Esophagus muscularis mucosa (tissue), 4 donors: ENCODE measurements around the gene ERBB4. TPM values are rescaled to one million over a fixed set of nuclear protein-coding genes. Genes with fewer than 3 reads are reported as not detected.

Experiments
- DNase-seq: peaks from one replicate; pipeline ENCODE4 v3.0.0-alpha.2; 2017; ENCODE audit errors: extremely low spot score
- H3K27ac ChIP-seq, 4 donors: fragments of 200-600 bp; sonication (generic); replicated peaks in 1 of 4; 1 replicate in 3 of 4; 2 replicates in 1 of 4; pipeline ENCODE4 v1.5.1; 2016 to 2019; ENCODE audit warnings: mild to moderate bottlenecking in 1 of 4
- H3K27me3 ChIP-seq, 4 donors: fragments of 200-600 bp; sonication (generic); one replicate each; pipeline versions ENCODE4 v1.5.1 to v1.6.0; 2016 to 2019
- H3K36me3 ChIP-seq, 4 donors: fragments of 200-600 bp; sonication (generic); one replicate each; pipeline ENCODE4 v1.5.1; 2016 to 2019
- H3K4me1 ChIP-seq, 4 donors: fragments of 200-600 bp; sonication (generic); one replicate each; pipeline ENCODE4 v1.5.1; 2016 to 2019
- H3K4me3 ChIP-seq, 4 donors: fragments of 200-600 bp; sonication (generic); 1 replicate in 2 of 4; 2 replicates in 2 of 4; pipeline ENCODE4 v1.5.1; 2016 to 2019; ENCODE audit warnings: mild to moderate bottlenecking in 4 of 4, moderate library complexity in 1 of 4
- H3K9me3 ChIP-seq, 4 donors: fragments of 200-600 bp; sonication (generic); 1 replicate in 3 of 4; 2 replicates in 1 of 4; pipeline ENCODE4 v1.5.1; 2016 to 2019
- CTCF ChIP-seq, 3 experiments: fragments of 200-600 bp in 2 of 3; fragments of 450-650 bp in 1 of 3; sonication (generic) in 2 of 3; IDR thresholded peaks; one replicate each; pipeline ENCODE4 v1.5.1; 2017 to 2019; ENCODE audit warnings: antibody characterized with exemption in 3 of 3, mild to moderate bottlenecking in 2 of 3, moderate library complexity in 1 of 3
- EP300 ChIP-seq: sonication (generic); formaldehyde crosslinking; IDR thresholded peaks from one replicate; pipeline ENCODE4 v1.6.1; 2017; ENCODE audit warnings: antibody characterized with exemption
- POLR2A ChIP-seq: fragments of 450-650 bp; IDR thresholded peaks from one replicate; pipeline ENCODE4 v1.6.1; 2017; ENCODE audit warnings: antibody characterized with exemption, moderate library complexity, mild to moderate bottlenecking, low read depth
- POLR2AphosphoS5 ChIP-seq, 2 donors: sonication (generic); formaldehyde crosslinking; IDR thresholded peaks; one replicate each; pipeline ENCODE4 v1.6.1; 2017; ENCODE audit warnings: antibody characterized with exemption in 2 of 2
- WGBS: methylation state at CpG from one replicate; pipeline ENCODE4 v1.1.5; 2018; 5-methylcytosine and 5-hydroxymethylcytosine counted together
- intact Hi-C: fragments of 100-400 bp; cut with DNase I; formaldehyde crosslinking; loops from one replicate; pipeline ENCODE4 v1.15.1; 2023
- total RNA-seq, 4 donors: library from RNA; depleted of rRNA; stranded (reverse); fragments of >200 nt; gene quantifications; one replicate each; pipeline versions ENCODE4 v1.1.0 to v1.2.1, GENCODE V29; 2016

The ERBB4 gene
- total RNA-seq, 4 donors from 2014 or later, result under 0.01 to 0.19 (median 0.17) TPM

GRCh38 chr2:212117926-212118325 lies 420.7 kb downstream of the ERBB4 start:
- no peak for TF ChIP-seq EP300
- TF ChIP-seq POLR2AphosphoS5 (IDR thresholded peaks at IDR 0.05), result no peak
- no peak for TF ChIP-seq POLR2A
- TF ChIP-seq CTCF (IDR thresholded peaks at IDR 0.05), result no peak
- intact Hi-C loops, result no loop called here
- H3K27me3 ChIP-seq, result no peaks in the 10 kb centered on the region
- no peak overlapping the region for H3K4me3 ChIP-seq
- no peaks in the 10 kb centered on the region for H3K9me3 ChIP-seq
- no peaks in the 10 kb centered on the region for H3K36me3 ChIP-seq
- no peak for DNase-seq
- H3K27ac ChIP-seq, result no peak overlapping the region
- H3K4me1 ChIP-seq, result no peaks in the 10 kb centered on the region
- whole genome bisulfite sequencing, result 58% methylated on average over 2 of the region's 2 CpGs

- no peak overlapping the region for H3K4me3 ChIP-seq
- H3K27me3 ChIP-seq, result no peaks in the 10 kb centered on the region
- intact Hi-C loops, result no loop called here
- WGBS, result 90% methylated on average over 1 of the region's 1 CpG
- H3K27ac ChIP-seq, result no peak overlapping the region
- no peak for TF ChIP-seq CTCF (IDR thresholded peaks at IDR 0.05)
- H3K36me3 ChIP-seq, result no peaks in the 10 kb centered on the region
- no peaks in the 10 kb centered on the region for H3K4me1 ChIP-seq
- DNase-seq, result no peak
- H3K9me3 ChIP-seq, result no peaks in the 10 kb centered on the region
These were observed 424.1 kb downstream of the ERBB4 start for GRCh38 chr2:212114489-212114888.

GRCh38 chr2:212112401-212112800 lies 426.2 kb downstream of the ERBB4 start:
- H3K27ac ChIP-seq, result no peak overlapping the region
- H3K27me3 ChIP-seq, result no peaks in the 10 kb centered on the region
- WGBS, result 89% methylated on average over 3 of the region's 3 CpGs
- intact Hi-C loops, result no loop called here
- no peak for DNase-seq
- TF ChIP-seq EP300 (no peak), CTCF (IDR thresholded peaks at IDR 0.05) (no peak), POLR2A (no peak), POLR2AphosphoS5 (IDR thresholded peaks at IDR 0.05) (no peak)
- no peaks in the 10 kb centered on the region for H3K9me3 ChIP-seq
- no peaks in the 10 kb centered on the region for H3K36me3 ChIP-seq
- H3K4me1 ChIP-seq, result no peaks in the 10 kb centered on the region
- H3K4me3 ChIP-seq, result no peak overlapping the region

- intact Hi-C loops, result no loop called here
- WGBS, result 55% methylated on average over 7 of the region's 7 CpGs
These were observed 428.6 kb downstream of the ERBB4 start for GRCh38 chr2:212109792-212110680.

More at GRCh38 chr2:212109792-212110680, 428.6 kb downstream of the ERBB4 start:
- Histone ChIP-seq H3K4me3 (no peak overlapping the region), H3K27me3 (no peaks in the 10 kb centered on the region), H3K27ac (no peak overlapping the region), H3K9me3 (no peaks in the 10 kb centered on the region), H3K4me1 (no peaks in the 10 kb centered on the region), H3K36me3 (no peaks in the 10 kb centered on the region)
- no peak for DNase-seq
- TF ChIP-seq EP300, result no peak
- TF ChIP-seq POLR2AphosphoS5 (IDR thresholded peaks at IDR 0.05), result no peak
- no peak for TF ChIP-seq CTCF (IDR thresholded peaks at IDR 0.05)
- TF ChIP-seq POLR2A, result no peak
